Epidermal melanocyte (primary cell): ENCODE data around the gene USH2A.

Source experiments
- DNase-seq: peaks from one replicate; pipeline ENCODE4 v3.0.0; 2011; ENCODE audit warnings: low spot score; ENCODE audit not compliant: insufficient read length

Gene USH2A

GRCh38 chr1:216422821-216423520 is at the start of gene USH2A:
TSS of gene USH2A (minus strand) at chr1:216423448. CDS start at chr1:216422336, 1,112 bp downstream.
- no peak for DNase-seq

GRCh38 chr1:216466162-216466801 is 43.0 kb upstream of the USH2A start:
- DNase-seq = no peak

GRCh38 chr1:216464489-216464888 is 41.2 kb upstream of the USH2A start:
- no peak for DNase-seq

- DNase-seq = no peak
Measured at GRCh38 chr1:216462066-216462775, 39.0 kb upstream of the USH2A start.

- no peak for DNase-seq
Measured at GRCh38 chr1:216461466-216461865, 38.2 kb upstream of the USH2A start.

- no peak for DNase-seq
Measured at GRCh38 chr1:216459651-216460207, 36.5 kb upstream of the USH2A start.

GRCh38 chr1:216458812-216459211 is 35.6 kb upstream of the USH2A start:
- no peak for DNase-seq

- DNase-seq = no peak
Measured at GRCh38 chr1:216457356-216457755, 34.1 kb upstream of the USH2A start.

- no peak for DNase-seq
Measured at GRCh38 chr1:216456682-216457081, 33.4 kb upstream of the USH2A start.

- no peak for DNase-seq
Measured at GRCh38 chr1:216453777-216454176, 30.5 kb upstream of the USH2A start.

- no peak for DNase-seq
Measured at GRCh38 chr1:216450227-216450626, 27.0 kb upstream of the USH2A start.

GRCh38 chr1:216448011-216448510 is 24.8 kb upstream of the USH2A start:
- no peak for DNase-seq

- DNase-seq = no peak
Measured at GRCh38 chr1:216437603-216438002, 14.4 kb upstream of the USH2A start.

GRCh38 chr1:216434232-216434631 is 11.0 kb upstream of the USH2A start:
- no peak for DNase-seq

- DNase-seq = no peak
Measured at GRCh38 chr1:216433175-216433574, 9.9 kb upstream of the USH2A start.

- no peak for DNase-seq
Measured at GRCh38 chr1:216430744-216431143, 7.5 kb upstream of the USH2A start.

GRCh38 chr1:216425577-216425976 is 2.3 kb upstream of the USH2A start:
- no peak for DNase-seq

- no peak for DNase-seq
Measured at GRCh38 chr1:216420746-216421145, 2.5 kb downstream of the USH2A start.

GRCh38 chr1:216420263-216420662 is 3.0 kb downstream of the USH2A start:
- DNase-seq = no peak

- DNase-seq = no peak
Measured at GRCh38 chr1:216416488-216416887, 6.8 kb downstream of the USH2A start.

GRCh38 chr1:216410026-216410425 is 13.2 kb downstream of the USH2A start:
- no peak for DNase-seq

GRCh38 chr1:216390956-216391355 is 32.3 kb downstream of the USH2A start:
- no peak for DNase-seq
